ENCODE measurements around the gene LYPD6B.

Gene LYPD6B

GRCh38 chr2:149038442-149039212, at the start of gene LYPD6B:
Gene LYPD6B, plus strand, starts transcription at chr2:149038699. Its CDS starts 92,250 bp downstream, at chr2:149130949.
- no peak for DNase-seq

GRCh38 chr2:148989882-148990493, 48.5 kb upstream of the LYPD6B start:
- peak; percentile 21 for DNase-seq

GRCh38 chr2:148990968-148991367, 47.5 kb upstream of the LYPD6B start:
- DNase-seq: no peak

- no peak for DNase-seq
Measured at GRCh38 chr2:148992448-148992847, 46.1 kb upstream of the LYPD6B start.

GRCh38 chr2:148993351-148993750, 45.1 kb upstream of the LYPD6B start:
- no peak for DNase-seq

- DNase-seq: no peak
Measured at GRCh38 chr2:148994341-148994740, 44.2 kb upstream of the LYPD6B start.

GRCh38 chr2:148996805-148997204, 41.7 kb upstream of the LYPD6B start:
- DNase-seq: no peak

GRCh38 chr2:148998165-148998830, 40.2 kb upstream of the LYPD6B start:
- DNase-seq: no peak

- no peak for DNase-seq
Measured at GRCh38 chr2:148998831-148999200, 39.7 kb upstream of the LYPD6B start.

- DNase-seq: no peak
Measured at GRCh38 chr2:148999451-148999921, 39.0 kb upstream of the LYPD6B start.

GRCh38 chr2:149000158-149000938, 38.2 kb upstream of the LYPD6B start:
- DNase-seq: no peak

- no peak for DNase-seq
Measured at GRCh38 chr2:149001496-149001895, 37.0 kb upstream of the LYPD6B start.

GRCh38 chr2:149002378-149002890, 36.1 kb upstream of the LYPD6B start:
- no peak for DNase-seq

- DNase-seq: no peak
Measured at GRCh38 chr2:149002891-149003740, 35.4 kb upstream of the LYPD6B start.

GRCh38 chr2:149004836-149005235, 33.7 kb upstream of the LYPD6B start:
- no peak for DNase-seq

- DNase-seq: no peak
Measured at GRCh38 chr2:149005471-149006077, 32.9 kb upstream of the LYPD6B start.

GRCh38 chr2:149006883-149007543, 31.5 kb upstream of the LYPD6B start:
- no peak for DNase-seq

GRCh38 chr2:149008381-149008780, 30.1 kb upstream of the LYPD6B start:
- DNase-seq: no peak

GRCh38 chr2:149009576-149010461, 28.7 kb upstream of the LYPD6B start:
- DNase-seq: no peak

GRCh38 chr2:149012545-149012944, 26.0 kb upstream of the LYPD6B start:
- no peak for DNase-seq

Data from T1000 (cell line).